ENCODE data around the gene RUNX2.

Gene RUNX2

DNA sequence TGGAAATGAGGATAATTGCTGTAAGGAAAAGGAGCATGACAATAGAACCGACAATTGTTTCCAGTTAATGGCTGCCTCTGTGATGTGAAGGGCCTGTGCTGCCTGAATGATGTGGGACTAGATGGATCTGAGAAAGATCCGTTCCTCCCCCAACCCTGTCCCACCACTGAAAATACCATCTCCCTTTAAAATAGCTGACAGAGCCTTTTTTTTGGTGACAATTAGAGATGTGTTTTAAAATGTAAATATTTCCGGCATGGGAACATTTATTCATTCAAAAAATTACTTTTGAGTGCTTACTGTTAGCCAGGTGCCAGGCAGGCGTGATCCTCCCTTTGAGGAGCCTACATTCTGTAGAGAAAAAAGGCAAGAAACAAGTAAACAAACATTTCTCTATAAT, 122.0 kb downstream of the RUNX2 start:
- ATAC-seq: no peak
- TF ChIP-seq OSR1 (CRISPR knock-in tag; IDR thresholded peaks at IDR 0.05) (no peak), SNAI2 (CRISPR knock-in tag; IDR thresholded peaks at IDR 0.05) (no peak), ZFP3 (CRISPR knock-in tag; IDR thresholded peaks at IDR 0.05) (no peak), ISL1 (CRISPR knock-in tag; IDR thresholded peaks at IDR 0.05) (no peak), ZNF565 (CRISPR knock-in tag; conservative IDR thresholded peaks at IDR 0.05; ENCODE audit: low read depth) (no peak), ZNF8 (CRISPR knock-in tag; IDR thresholded peaks at IDR 0.05) (no peak), TCF4 (CRISPR knock-in tag; IDR thresholded peaks at IDR 0.05; ENCODE audit: borderline replicate concordance) (no peak), PPARA (CRISPR knock-in tag; IDR thresholded peaks at IDR 0.05; ENCODE audit: borderline replicate concordance) (no peak), GLIS3 (CRISPR knock-in tag; IDR thresholded peaks at IDR 0.05) (no peak), TSHZ2 (CRISPR knock-in tag; IDR thresholded peaks at IDR 0.05) (no peak), ESRRG (CRISPR knock-in tag; IDR thresholded peaks at IDR 0.05) (no peak), TOX (CRISPR knock-in tag; IDR thresholded peaks at IDR 0.05; ENCODE audit: borderline replicate concordance) (no peak), ARNTL (CRISPR knock-in tag; IDR thresholded peaks at IDR 0.05; ENCODE audit: borderline replicate concordance, low read depth) (no peak), RARB (CRISPR knock-in tag; IDR thresholded peaks at IDR 0.05) (no peak), CSDC2 (CRISPR knock-in tag; IDR thresholded peaks at IDR 0.05) (no peak), ZC3H10 (CRISPR knock-in tag; IDR thresholded peaks at IDR 0.05) (no peak)

DNA sequence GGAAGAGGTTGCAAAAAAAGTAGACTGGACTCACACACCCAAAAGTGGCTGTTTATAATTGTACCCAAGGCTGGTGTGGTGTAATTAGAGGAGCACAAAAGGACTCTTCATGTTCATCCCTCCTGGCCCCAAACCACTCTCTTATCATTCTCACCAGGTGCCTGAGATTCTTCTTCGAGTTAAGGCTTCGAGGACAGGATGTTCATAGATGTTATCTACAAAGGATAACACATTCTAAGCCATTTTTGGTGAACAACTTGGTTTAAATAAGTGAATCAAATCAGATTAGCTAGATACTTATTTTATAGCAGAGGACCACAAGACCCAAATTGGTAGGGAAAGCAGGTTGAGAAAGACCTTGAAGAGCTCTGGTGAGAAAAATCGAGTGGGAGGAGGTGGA, 122.7 kb downstream of the RUNX2 start:
- TF ChIP-seq ZFP3 (CRISPR knock-in tag; IDR thresholded peaks at IDR 0.05) (no peak), PPARA (CRISPR knock-in tag; IDR thresholded peaks at IDR 0.05; ENCODE audit: borderline replicate concordance) (no peak), CSDC2 (CRISPR knock-in tag; IDR thresholded peaks at IDR 0.05) (no peak), ARNTL (CRISPR knock-in tag; IDR thresholded peaks at IDR 0.05; ENCODE audit: borderline replicate concordance, low read depth) (no peak), CREB5 (CRISPR knock-in tag; IDR thresholded peaks at IDR 0.05; ENCODE audit: low read depth) (no peak), RARB (CRISPR knock-in tag; IDR thresholded peaks at IDR 0.05) (no peak), ISL1 (CRISPR knock-in tag; IDR thresholded peaks at IDR 0.05) (no peak), ESRRG (CRISPR knock-in tag; IDR thresholded peaks at IDR 0.05) (no peak), ZNF565 (CRISPR knock-in tag; conservative IDR thresholded peaks at IDR 0.05; ENCODE audit: low read depth) (no peak), SNAI2 (CRISPR knock-in tag; IDR thresholded peaks at IDR 0.05) (no peak), CSRNP3 (CRISPR knock-in tag; IDR thresholded peaks at IDR 0.05) (no peak), GLIS3 (CRISPR knock-in tag; IDR thresholded peaks at IDR 0.05) (no peak), ZFP30 (CRISPR knock-in tag; IDR thresholded peaks at IDR 0.05) (no peak), ZNF70 (CRISPR knock-in tag; IDR thresholded peaks at IDR 0.05) (no peak), PATZ1 (CRISPR knock-in tag; IDR thresholded peaks at IDR 0.05; ENCODE audit: borderline replicate concordance) (no peak)
- no peak for ATAC-seq

DNA sequence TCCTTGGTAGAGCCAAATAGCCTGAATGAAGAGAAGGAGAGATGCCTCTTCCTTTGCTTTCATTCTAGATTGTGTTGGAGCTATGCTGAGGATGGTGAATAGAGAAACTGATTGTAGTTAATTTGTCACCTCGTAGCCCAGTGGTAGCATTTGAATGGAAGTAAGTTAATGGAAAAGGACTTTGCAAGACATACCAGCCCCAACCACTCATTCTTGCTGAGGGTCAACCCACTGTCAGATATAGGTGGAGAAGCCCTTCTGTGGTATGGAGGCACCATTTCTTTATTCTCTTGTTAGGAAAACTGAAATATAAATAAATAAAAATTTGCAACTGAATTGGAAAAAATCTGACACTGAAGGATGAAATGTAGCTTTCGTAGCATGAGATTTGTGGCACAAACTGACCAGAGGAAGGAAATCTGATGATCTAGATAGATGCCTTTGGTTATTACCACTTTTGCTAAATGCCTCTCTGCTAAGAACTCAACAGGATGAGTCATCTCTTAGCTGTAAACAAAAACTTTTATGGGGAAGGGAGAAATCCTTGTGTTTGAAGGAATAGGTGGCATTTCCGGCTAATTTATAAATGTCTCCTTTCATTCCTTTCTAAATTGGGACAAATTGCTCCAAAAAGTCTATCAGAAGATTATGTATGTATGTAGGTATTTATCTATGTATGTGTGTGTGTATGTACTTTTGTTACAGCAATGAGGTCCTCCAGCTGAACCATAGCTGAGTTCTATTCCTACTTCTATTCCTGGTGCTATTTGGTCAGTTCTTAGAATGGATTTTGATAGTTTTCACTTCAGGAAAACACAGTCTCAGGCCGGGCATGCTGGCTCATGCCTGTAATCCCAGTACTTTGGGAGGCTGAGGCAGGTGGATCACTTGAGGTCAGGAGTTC, 126.1 kb downstream of the RUNX2 start:
- peak; percentile 87 for ATAC-seq
- TF ChIP-seq PPARA (CRISPR knock-in tag; IDR thresholded peaks at IDR 0.05; ENCODE audit: borderline replicate concordance): no peak
- TF ChIP-seq OSR1 (CRISPR knock-in tag; IDR thresholded peaks at IDR 0.05): no peak
- no peak for TF ChIP-seq CREB5 (CRISPR knock-in tag; IDR thresholded peaks at IDR 0.05; ENCODE audit: low read depth)
- no peak for TF ChIP-seq CSRNP3 (CRISPR knock-in tag; IDR thresholded peaks at IDR 0.05)
- no peak for TF ChIP-seq TOX (CRISPR knock-in tag; IDR thresholded peaks at IDR 0.05; ENCODE audit: borderline replicate concordance)
- no peak for TF ChIP-seq ZNF565 (CRISPR knock-in tag; conservative IDR thresholded peaks at IDR 0.05; ENCODE audit: low read depth)
- no peak for TF ChIP-seq CSDC2 (CRISPR knock-in tag; IDR thresholded peaks at IDR 0.05)
- TF ChIP-seq ESRRG (CRISPR knock-in tag; IDR thresholded peaks at IDR 0.05): no peak
- no peak for TF ChIP-seq ISL1 (CRISPR knock-in tag; IDR thresholded peaks at IDR 0.05)
- TF ChIP-seq POU6F1 (CRISPR knock-in tag; IDR thresholded peaks at IDR 0.05; ENCODE audit: borderline replicate concordance, low read depth): no peak
- no peak for TF ChIP-seq TCF4 (CRISPR knock-in tag; IDR thresholded peaks at IDR 0.05; ENCODE audit: borderline replicate concordance)
- TF ChIP-seq SNAI2 (CRISPR knock-in tag; IDR thresholded peaks at IDR 0.05): no peak
- TF ChIP-seq RARB (CRISPR knock-in tag; IDR thresholded peaks at IDR 0.05): no peak
- TF ChIP-seq BACH2 (CRISPR knock-in tag; IDR thresholded peaks at IDR 0.05; ENCODE audit: borderline replicate concordance): no peak
